GM08714 (cell line): Measurements from ENCODE around the gene FBXL7.

Experiments used
- H3K4me3 ChIP-seq: fragments of 200-500 bp; sonication (Bioruptor generic); 2 replicates; pipeline ENCODE4 v1.5.1; 2014; ENCODE audit warnings: mild to moderate bottlenecking, low read length, inconsistent platforms
- ZNF274 ChIP-seq: IDR thresholded peaks from 2 replicates; pipeline ENCODE4 v1.6.1; 2012; ENCODE audit warnings: mild to moderate bottlenecking, low read depth, low read length

The FBXL7 gene

GRCh38 chr5:15545082-15545481 lies 45.1 kb downstream of the FBXL7 start:
- H3K4me3 ChIP-seq, result no peak overlapping the region
- TF ChIP-seq ZNF274, result no peak

- no peak for TF ChIP-seq ZNF274
- no peak overlapping the region for H3K4me3 ChIP-seq
Measured at GRCh38 chr5:15547261-15547839, 47.4 kb downstream of the FBXL7 start.

GRCh38 chr5:15549961-15550360 lies 50.0 kb downstream of the FBXL7 start:
- no peak overlapping the region for H3K4me3 ChIP-seq
- TF ChIP-seq ZNF274, result no peak

- no peak for TF ChIP-seq ZNF274
- H3K4me3 ChIP-seq, result no peak overlapping the region
Measured at GRCh38 chr5:15550502-15551112, 50.6 kb downstream of the FBXL7 start.

- no peak overlapping the region for H3K4me3 ChIP-seq
- TF ChIP-seq ZNF274, result no peak
Measured at GRCh38 chr5:15551113-15551504, 51.1 kb downstream of the FBXL7 start.

- TF ChIP-seq ZNF274, result no peak
- no peak overlapping the region for H3K4me3 ChIP-seq
Measured at GRCh38 chr5:15554542-15554941, 54.6 kb downstream of the FBXL7 start.

GRCh38 chr5:15555176-15555575 lies 55.2 kb downstream of the FBXL7 start:
- no peak overlapping the region for H3K4me3 ChIP-seq
- TF ChIP-seq ZNF274, result no peak

GRCh38 chr5:15558240-15558639 lies 58.3 kb downstream of the FBXL7 start:
- H3K4me3 ChIP-seq, result no peak overlapping the region
- no peak for TF ChIP-seq ZNF274

- no peak overlapping the region for H3K4me3 ChIP-seq
- TF ChIP-seq ZNF274, result no peak
Measured at GRCh38 chr5:15558681-15559080, 58.7 kb downstream of the FBXL7 start.

GRCh38 chr5:15560421-15560820 lies 60.4 kb downstream of the FBXL7 start:
- no peak overlapping the region for H3K4me3 ChIP-seq
- TF ChIP-seq ZNF274, result no peak

- no peak overlapping the region for H3K4me3 ChIP-seq
- TF ChIP-seq ZNF274, result no peak
Measured at GRCh38 chr5:15564523-15564922, 64.5 kb downstream of the FBXL7 start.

GRCh38 chr5:15564957-15565356 lies 65.0 kb downstream of the FBXL7 start:
- no peak overlapping the region for H3K4me3 ChIP-seq
- no peak for TF ChIP-seq ZNF274

- no peak for TF ChIP-seq ZNF274
Measured at GRCh38 chr5:15566306-15566705, 66.3 kb downstream of the FBXL7 start.

GRCh38 chr5:15566789-15567188 lies 66.8 kb downstream of the FBXL7 start:
- no peak for TF ChIP-seq ZNF274
- no peak overlapping the region for H3K4me3 ChIP-seq

More at GRCh38 chr5:15566306-15566705, 66.3 kb downstream of the FBXL7 start:
- no peak overlapping the region for H3K4me3 ChIP-seq

- no peak for TF ChIP-seq ZNF274
- H3K4me3 ChIP-seq, result no peak overlapping the region
Measured at GRCh38 chr5:15570491-15570890, 70.5 kb downstream of the FBXL7 start.

- H3K4me3 ChIP-seq, result no peak overlapping the region
- no peak for TF ChIP-seq ZNF274
Measured at GRCh38 chr5:15571081-15571480, 71.1 kb downstream of the FBXL7 start.
